K562 (cell line): ENCODE results near the gene VPS13D. TPM values are rescaled to one million over a fixed set of nuclear protein-coding genes. Genes with fewer than 3 reads are reported as not detected.
A peak's percentile ranks its signal among the peaks of the same experiment; 100 is the strongest.

Source experiments
- BRD9 ChIP-seq: fragments of 450-650 bp; IDR thresholded peaks from 2 replicates; pipeline ENCODE4 v1.6.1; 2018; ENCODE audit warnings: low read depth; ENCODE audit not compliant: partially characterized antibody
- C11orf30 ChIP-seq: fragments of 450-650 bp; IDR thresholded peaks from 2 replicates; pipeline ENCODE4 v1.6.1; 2016; ENCODE audit warnings: low read depth, mild to moderate bottlenecking
- CBX3 ChIP-seq, 2 experiments: IDR thresholded peaks; 1 replicate in 1 of 2; 2 replicates in 1 of 2; pipeline ENCODE4 v1.6.1; 2012; ENCODE audit warnings: inconsistent platforms in 2 of 2, low read length in 2 of 2, borderline replicate concordance in 1 of 2, control low read depth in 1 of 2
- HNRNPLL ChIP-seq: fragments of 200-400 bp; formaldehyde crosslinking; IDR thresholded peaks from 2 replicates; pipeline ENCODE4 v1.6.1; 2017; ENCODE audit warnings: low read length, low read depth, mild to moderate bottlenecking; ENCODE audit not compliant: poor library complexity, severe bottlenecking
- JUND ChIP-seq, 2 experiments: IDR thresholded peaks; 2 replicates in 1 of 2; 3 replicates in 1 of 2; pipeline ENCODE4 v1.6.1; 2011; ENCODE audit warnings: borderline replicate concordance in 2 of 2, low read depth in 2 of 2, low read length in 2 of 2, improper control_type of control experiment in 1 of 2, missing biosample characterization in 1 of 2, missing genetic modification characterization in 1 of 2, missing genetic modification reagents in 1 of 2
- KLF16 ChIP-seq: IDR thresholded peaks from 2 replicates; pipeline ENCODE4 v1.6.1; 2016; ENCODE audit warnings: antibody characterized with exemption
- MECOM ChIP-seq: fragments of 250-450 bp; sonication (Bioruptor Pico); IDR thresholded peaks from 2 replicates; pipeline ENCODE4 v1.8.0; 2022; ENCODE audit warnings: inconsistent platforms
- NR4A1 ChIP-seq, 2 experiments: fragments of 250-450 bp in 1 of 2; fragments of 450-650 bp in 1 of 2; sonication (Bioruptor Pico) in 1 of 2; IDR thresholded peaks; 2 replicates each; pipeline versions ENCODE4 v1.4.0 to v1.6.1; 2016 to 2020; ENCODE audit warnings: mild to moderate bottlenecking in 2 of 2, missing compliant biosample characterization in 1 of 2, missing genetic modification characterization in 1 of 2, moderate library complexity in 1 of 2
- RBM17 ChIP-seq: fragments of 200-400 bp; formaldehyde crosslinking; IDR thresholded peaks from 2 replicates; pipeline ENCODE4 v1.6.1; 2017; ENCODE audit warnings: low read depth, mild to moderate bottlenecking, low read length, borderline replicate concordance
- SIX5 ChIP-seq, 2 experiments: IDR thresholded peaks; 2 replicates each; pipeline ENCODE4 v1.6.1; 2011; ENCODE audit warnings: low read length in 2 of 2, borderline replicate concordance in 1 of 2, low read depth in 1 of 2, mild to moderate bottlenecking in 1 of 2, moderate library complexity in 1 of 2; ENCODE audit not compliant: insufficient read depth in 1 of 2
- SMARCC2 ChIP-seq: fragments of 450-650 bp; IDR thresholded peaks from 2 replicates; pipeline ENCODE4 v1.6.1; 2017; ENCODE audit warnings: antibody characterized with exemption, moderate library complexity, mild to moderate bottlenecking, low read depth
- TAF15 ChIP-seq: fragments of 200-400 bp; formaldehyde crosslinking; IDR thresholded peaks from 2 replicates; pipeline ENCODE4 v1.6.1; 2017; ENCODE audit warnings: mild to moderate bottlenecking, low read depth, low read length, moderate library complexity
- ZNF77 ChIP-seq: fragments of 250-450 bp; sonication (Bioruptor Pico); IDR thresholded peaks from 2 replicates; pipeline ENCODE4 v1.5.0; 2020
- polyA plus RNA-seq, 8 experiments: library from polyadenylated mRNA; depleted of rRNA in 4 of 8; stranded (reverse) in 5 of 8; unstranded in 3 of 8; fragments of >200 nt; fragmentation: Nextera tagmentation in 2 of 8; fragmentation: Illumina TruSeq in 1 of 8; extraction: Ambion mirVana in 2 of 8; extraction: Trizol in 1 of 8; gene quantifications; 2 replicates each; pipeline versions ENCODE4 v1.2.1 to v1.2.3, GENCODE V29; 2011 to 2014; ENCODE audit warnings: inconsistent platforms in 1 of 8, missing spikeins in 1 of 8
- total RNA-seq, 7 experiments: library from RNA; depleted of rRNA in 6 of 7; stranded (reverse); fragments of >200 nt in 6 of 7; fragmentation: Illumina TruSeq in 2 of 7; extraction: Trizol in 2 of 7; gene quantifications; 2 replicates each; pipeline versions ENCODE4 v1.2.1 to v1.2.3, GENCODE V29; 2011 to 2021; ENCODE audit warnings: low replicate concordance in 1 of 7
- TF ChIP-seq, protein P1 (sequence below), 2 experiments: fragments of 450-650 bp; conservative IDR thresholded peaks; 2 replicates each; pipeline ENCODE4 v1.6.1; 2017; ENCODE audit warnings: mild to moderate bottlenecking in 2 of 2, moderate library complexity in 2 of 2
- TF ChIP-seq, protein P2 (sequence below): fragments of 450-650 bp; IDR thresholded peaks from 2 replicates; pipeline ENCODE4 v1.6.1; 2017; ENCODE audit warnings: antibody characterized with exemption, mild to moderate bottlenecking
- TF ChIP-seq, protein P3 (sequence below): fragments of 250-450 bp; sonication (Bioruptor Pico); IDR thresholded peaks from 2 replicates; pipeline ENCODE4 v1.4.0; 2020; ENCODE audit warnings: mild to moderate bottlenecking, moderate library complexity
- TF ChIP-seq, protein P4 (sequence below): fragments of 450-650 bp; IDR thresholded peaks from 2 replicates; pipeline ENCODE4 v1.6.1; 2017; ENCODE audit warnings: mild to moderate bottlenecking, moderate library complexity

The VPS13D gene
- total and polyA plus RNA-seq, 9 of the 15 experiments (the other 6 are each of a cell fraction or from before 2014, with no cell fraction given) = 6.1 to 51.5 (median 38.5) TPM

DNA sequence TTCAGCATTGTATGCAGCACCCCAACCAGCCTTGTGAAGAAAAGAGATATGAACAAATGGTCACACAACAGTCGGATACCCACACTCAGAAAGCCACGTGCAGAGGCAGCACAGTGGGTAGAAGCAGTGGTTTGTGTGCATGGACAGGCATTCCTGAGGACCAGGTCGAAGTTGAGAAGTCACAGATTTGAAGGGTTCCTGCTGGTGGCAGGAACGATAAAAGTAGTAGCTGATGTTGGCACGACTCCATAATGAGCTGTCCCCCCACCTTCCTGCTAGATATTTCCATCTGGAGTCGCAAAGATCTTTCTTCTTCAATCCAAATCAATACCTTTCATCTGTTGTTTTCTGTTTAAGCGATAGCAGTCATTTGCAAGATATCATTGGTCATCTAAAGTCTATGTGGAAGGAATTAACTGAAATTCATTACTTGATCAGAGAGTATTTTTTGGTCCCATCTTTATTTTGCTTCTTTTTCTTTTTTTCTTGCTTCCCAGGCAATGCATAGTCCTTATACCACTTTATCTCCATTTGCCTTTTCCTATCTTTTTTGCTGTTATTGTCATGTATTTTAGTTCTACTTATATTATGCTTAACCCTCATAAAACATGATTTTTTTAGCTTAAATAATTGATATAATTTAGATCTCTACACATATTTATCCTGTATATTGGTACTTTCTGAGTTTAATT lies 211.7 kb downstream of the VPS13D start (continued):
- TF ChIP-seq, protein P1, sequence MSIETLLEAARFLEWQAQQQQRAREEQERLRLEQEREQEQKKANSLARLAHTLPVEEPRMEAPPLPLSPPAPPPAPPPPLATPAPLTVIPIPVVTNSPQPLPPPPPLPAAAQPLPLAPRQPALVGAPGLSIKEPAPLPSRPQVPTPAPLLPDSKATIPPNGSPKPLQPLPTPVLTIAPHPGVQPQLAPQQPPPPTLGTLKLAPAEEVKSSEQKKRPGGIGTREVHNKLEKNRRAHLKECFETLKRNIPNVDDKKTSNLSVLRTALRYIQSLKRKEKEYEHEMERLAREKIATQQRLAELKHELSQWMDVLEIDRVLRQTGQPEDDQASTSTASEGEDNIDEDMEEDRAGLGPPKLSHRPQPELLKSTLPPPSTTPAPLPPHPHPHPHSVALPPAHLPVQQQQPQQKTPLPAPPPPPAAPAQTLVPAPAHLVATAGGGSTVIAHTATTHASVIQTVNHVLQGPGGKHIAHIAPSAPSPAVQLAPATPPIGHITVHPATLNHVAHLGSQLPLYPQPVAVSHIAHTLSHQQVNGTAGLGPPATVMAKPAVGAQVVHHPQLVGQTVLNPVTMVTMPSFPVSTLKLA (conservative IDR thresholded peaks at IDR 0.05) = peak in 1 of 2 experiments; percentile 35; a peak in 1 of 4 replicates
- TF ChIP-seq ZNF77 (CRISPR knock-in tag) (no peak), KLF16 (peak; percentile 67; the same call in 1 of the 2 replicates), JUND (IDR thresholded peaks at IDR 0.05; ENCODE audit: borderline replicate concordance, low read depth, low read length) (peak; percentile 23; the same call in 1 of the 2 replicates), JUND (tag; IDR thresholded peaks at IDR 0.05; ENCODE audit: borderline replicate concordance, low read depth, low read length) (peak; percentile 53; the same call in 2 of the 3 replicates), BRD9 (no peak), SMARCC2 (no peak), SIX5 (IDR thresholded peaks at IDR 0.05; ENCODE audit: borderline replicate concordance in 1 of 2, insufficient read depth in 1 of 2, low read depth in 1 of 2, low read length in 2 of 2) (no peak), HNRNPLL (no peak), MECOM (CRISPR knock-in tag) (peak; percentile 56; the same call in 1 of the 2 replicates), NR4A1 (CRISPR knock-in tag; IDR thresholded peaks at IDR 0.05) (no peak), NR4A1 (tag; IDR thresholded peaks at IDR 0.05) (no peak; the same call in 1 of the 2 replicates), TAF15 (no peak), CBX3 (IDR thresholded peaks at IDR 0.05; ENCODE audit: borderline replicate concordance in 1 of 2, low read length in 2 of 2) (no peak), RBM17 (no peak), C11orf30 (no peak)
- TF ChIP-seq, protein P2, sequence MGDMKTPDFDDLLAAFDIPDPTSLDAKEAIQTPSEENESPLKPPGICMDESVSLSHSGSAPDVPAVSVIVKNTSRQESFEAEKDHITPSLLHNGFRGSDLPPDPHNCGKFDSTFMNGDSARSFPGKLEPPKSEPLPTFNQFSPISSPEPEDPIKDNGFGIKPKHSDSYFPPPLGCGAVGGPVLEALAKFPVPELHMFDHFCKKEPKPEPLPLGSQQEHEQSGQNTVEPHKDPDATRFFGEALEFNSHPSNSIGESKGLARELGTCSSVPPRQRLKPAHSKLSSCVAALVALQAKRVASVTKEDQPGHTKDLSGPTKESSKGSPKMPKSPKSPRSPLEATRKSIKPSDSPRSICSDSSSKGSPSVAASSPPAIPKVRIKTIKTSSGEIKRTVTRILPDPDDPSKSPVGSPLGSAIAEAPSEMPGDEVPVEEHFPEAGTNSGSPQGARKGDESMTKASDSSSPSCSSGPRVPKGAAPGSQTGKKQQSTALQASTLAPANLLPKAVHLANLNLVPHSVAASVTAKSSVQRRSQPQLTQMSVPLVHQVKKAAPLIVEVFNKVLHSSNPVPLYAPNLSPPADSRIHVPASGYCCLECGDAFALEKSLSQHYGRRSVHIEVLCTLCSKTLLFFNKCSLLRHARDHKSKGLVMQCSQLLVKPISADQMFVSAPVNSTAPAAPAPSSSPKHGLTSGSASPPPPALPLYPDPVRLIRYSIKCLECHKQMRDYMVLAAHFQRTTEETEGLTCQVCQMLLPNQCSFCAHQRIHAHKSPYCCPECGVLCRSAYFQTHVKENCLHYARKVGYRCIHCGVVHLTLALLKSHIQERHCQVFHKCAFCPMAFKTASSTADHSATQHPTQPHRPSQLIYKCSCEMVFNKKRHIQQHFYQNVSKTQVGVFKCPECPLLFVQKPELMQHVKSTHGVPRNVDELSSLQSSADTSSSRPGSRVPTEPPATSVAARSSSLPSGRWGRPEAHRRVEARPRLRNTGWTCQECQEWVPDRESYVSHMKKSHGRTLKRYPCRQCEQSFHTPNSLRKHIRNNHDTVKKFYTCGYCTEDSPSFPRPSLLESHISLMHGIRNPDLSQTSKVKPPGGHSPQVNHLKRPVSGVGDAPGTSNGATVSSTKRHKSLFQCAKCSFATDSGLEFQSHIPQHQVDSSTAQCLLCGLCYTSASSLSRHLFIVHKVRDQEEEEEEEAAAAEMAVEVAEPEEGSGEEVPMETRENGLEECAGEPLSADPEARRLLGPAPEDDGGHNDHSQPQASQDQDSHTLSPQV = peak; percentile 96
- TF ChIP-seq, protein P3, sequence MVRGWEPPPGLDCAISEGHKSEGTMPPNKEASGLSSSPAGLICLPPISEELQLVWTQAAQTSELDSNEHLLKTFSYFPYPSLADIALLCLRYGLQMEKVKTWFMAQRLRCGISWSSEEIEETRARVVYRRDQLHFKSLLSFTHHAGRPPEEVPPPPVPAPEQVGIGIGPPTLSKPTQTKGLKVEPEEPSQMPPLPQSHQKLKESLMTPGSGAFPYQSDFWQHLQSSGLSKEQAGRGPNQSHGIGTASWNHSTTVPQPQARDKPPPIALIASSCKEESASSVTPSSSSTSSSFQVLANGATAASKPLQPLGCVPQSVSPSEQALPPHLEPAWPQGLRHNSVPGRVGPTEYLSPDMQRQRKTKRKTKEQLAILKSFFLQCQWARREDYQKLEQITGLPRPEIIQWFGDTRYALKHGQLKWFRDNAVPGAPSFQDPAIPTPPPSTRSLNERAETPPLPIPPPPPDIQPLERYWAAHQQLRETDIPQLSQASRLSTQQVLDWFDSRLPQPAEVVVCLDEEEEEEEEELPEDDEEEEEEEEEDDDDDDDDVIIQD = no peak
- TF ChIP-seq, protein P4, sequence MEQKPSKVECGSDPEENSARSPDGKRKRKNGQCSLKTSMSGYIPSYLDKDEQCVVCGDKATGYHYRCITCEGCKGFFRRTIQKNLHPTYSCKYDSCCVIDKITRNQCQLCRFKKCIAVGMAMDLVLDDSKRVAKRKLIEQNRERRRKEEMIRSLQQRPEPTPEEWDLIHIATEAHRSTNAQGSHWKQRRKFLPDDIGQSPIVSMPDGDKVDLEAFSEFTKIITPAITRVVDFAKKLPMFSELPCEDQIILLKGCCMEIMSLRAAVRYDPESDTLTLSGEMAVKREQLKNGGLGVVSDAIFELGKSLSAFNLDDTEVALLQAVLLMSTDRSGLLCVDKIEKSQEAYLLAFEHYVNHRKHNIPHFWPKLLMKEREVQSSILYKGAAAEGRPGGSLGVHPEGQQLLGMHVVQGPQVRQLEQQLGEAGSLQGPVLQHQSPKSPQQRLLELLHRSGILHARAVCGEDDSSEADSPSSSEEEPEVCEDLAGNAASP = no peak
